ENCODE measurements around the gene ANKRD24. TPM values are rescaled to one million over a fixed set of nuclear protein-coding genes. Genes with fewer than 3 reads are reported as not detected.
"Not testable (repeated sequence)": the region's sequence is repeated elsewhere in the genome, so short reads cannot be mapped to it uniquely, and the experiment has no call there.

Gene ANKRD24
- total and polyA plus RNA-seq, 2 experiments from 2014 or later = 1.5 to 3.4 TPM

DNA sequence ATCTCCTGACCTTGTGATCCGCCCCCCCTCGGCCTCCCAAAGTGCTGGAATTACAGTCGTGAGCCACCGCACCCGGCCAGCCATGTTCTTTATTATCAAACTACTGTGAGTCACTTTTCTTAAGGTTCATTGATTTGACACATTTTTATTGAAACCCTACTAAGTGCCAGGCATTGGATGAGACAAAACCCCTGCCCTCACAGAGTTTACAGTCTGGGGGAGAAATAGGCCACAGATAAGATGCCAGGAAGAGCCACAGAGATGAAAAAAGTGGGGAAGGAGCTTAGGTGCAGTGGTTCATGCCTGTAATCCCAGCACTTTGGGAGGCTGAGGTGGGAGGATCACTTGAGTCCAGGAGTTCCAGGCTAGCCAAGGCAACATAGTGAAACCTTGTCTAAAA is 44.0 kb upstream of the ANKRD24 start:
- WGBS (ENCODE audit: low lambda C conversion rate, missing lambda C conversion rate) = 79% methylated on average over 5 of the region's 5 CpGs
- H3K4me1 ChIP-seq (ENCODE audit: insufficient read depth) = no peaks in the 10 kb centered on the region
- no peaks in the 10 kb centered on the region for H3K9me3 ChIP-seq (ENCODE audit: low read depth)
- no peaks in the 10 kb centered on the region for H3K36me3 ChIP-seq (replicated peaks; ENCODE audit: insufficient read depth, low read depth)
- H3K4me3 ChIP-seq = no peak overlapping the region
- H3K4me2 ChIP-seq = no peak overlapping the region
- no peaks in the 10 kb centered on the region for H3K79me2 ChIP-seq
- TF ChIP-seq EZH2phosphoT487 (IDR thresholded peaks at IDR 0.05; ENCODE audit: low read depth, severe bottlenecking, unreplicated experiment) = no peak
- TF ChIP-seq, protein P1, sequence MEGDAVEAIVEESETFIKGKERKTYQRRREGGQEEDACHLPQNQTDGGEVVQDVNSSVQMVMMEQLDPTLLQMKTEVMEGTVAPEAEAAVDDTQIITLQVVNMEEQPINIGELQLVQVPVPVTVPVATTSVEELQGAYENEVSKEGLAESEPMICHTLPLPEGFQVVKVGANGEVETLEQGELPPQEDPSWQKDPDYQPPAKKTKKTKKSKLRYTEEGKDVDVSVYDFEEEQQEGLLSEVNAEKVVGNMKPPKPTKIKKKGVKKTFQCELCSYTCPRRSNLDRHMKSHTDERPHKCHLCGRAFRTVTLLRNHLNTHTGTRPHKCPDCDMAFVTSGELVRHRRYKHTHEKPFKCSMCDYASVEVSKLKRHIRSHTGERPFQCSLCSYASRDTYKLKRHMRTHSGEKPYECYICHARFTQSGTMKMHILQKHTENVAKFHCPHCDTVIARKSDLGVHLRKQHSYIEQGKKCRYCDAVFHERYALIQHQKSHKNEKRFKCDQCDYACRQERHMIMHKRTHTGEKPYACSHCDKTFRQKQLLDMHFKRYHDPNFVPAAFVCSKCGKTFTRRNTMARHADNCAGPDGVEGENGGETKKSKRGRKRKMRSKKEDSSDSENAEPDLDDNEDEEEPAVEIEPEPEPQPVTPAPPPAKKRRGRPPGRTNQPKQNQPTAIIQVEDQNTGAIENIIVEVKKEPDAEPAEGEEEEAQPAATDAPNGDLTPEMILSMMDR (IDR thresholded peaks at IDR 0.05; ENCODE audit: poor library complexity) = no peak
- no peak for TF ChIP-seq EZH2 (IDR thresholded peaks at IDR 0.05; ENCODE audit: borderline replicate concordance)
- H3K27me3 ChIP-seq = no peaks in the 10 kb centered on the region
- no peaks in the 10 kb centered on the region for H4K20me1 ChIP-seq (ENCODE audit: insufficient read depth, poor library complexity, severe bottlenecking)
- no peak overlapping the region for H3K27ac ChIP-seq
- no peak overlapping the region for H2AFZ ChIP-seq
- no peaks in the 10 kb centered on the region for H3K9me2 ChIP-seq (replicated peaks; ENCODE audit: insufficient read depth)
- no peak for DNase-seq (ENCODE audit: low spot score)

DNA sequence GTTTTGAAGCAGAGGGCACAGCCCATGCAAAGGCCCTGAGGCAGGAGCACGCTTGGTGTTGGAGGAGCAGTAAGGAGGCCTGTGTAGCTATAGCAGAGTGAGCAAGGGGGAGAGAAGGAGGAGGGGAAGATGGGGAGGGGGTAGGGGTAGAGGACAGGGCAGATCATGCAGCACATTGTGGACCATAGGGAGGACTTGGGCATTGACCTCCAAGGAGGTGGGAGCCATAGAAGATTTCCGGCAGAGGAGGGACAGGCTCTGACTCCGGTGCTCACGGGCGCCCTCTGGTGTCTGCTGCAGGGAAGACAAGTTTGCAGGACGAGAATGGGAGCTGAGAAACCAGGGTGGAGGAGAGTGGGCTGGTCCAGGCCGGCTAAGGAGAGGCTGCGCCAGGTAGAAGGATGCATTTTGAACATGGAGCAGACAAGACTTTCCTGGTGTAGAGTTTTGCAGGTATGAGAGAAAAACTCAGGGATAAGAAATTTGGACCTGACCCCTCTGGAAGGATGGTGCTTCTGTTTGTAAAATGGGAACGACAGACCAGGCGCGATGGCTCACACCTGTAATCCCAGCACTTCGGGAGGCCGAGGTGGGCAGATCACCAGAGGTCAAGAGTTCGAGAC is 42.8 kb upstream of the ANKRD24 start:
- no peak overlapping the region for H3K27ac ChIP-seq
- H3K9me3 ChIP-seq (ENCODE audit: low read depth) = no peaks in the 10 kb centered on the region
- no peaks in the 10 kb centered on the region for H4K20me1 ChIP-seq (ENCODE audit: insufficient read depth, poor library complexity, severe bottlenecking)
- WGBS (ENCODE audit: low lambda C conversion rate, missing lambda C conversion rate) = 40% methylated on average over 14 of the region's 14 CpGs
- TF ChIP-seq EZH2 (IDR thresholded peaks at IDR 0.05; ENCODE audit: borderline replicate concordance) = no peak
- TF ChIP-seq, protein P1 (IDR thresholded peaks at IDR 0.05; ENCODE audit: poor library complexity) = peak; percentile 61
- no peak for TF ChIP-seq EZH2phosphoT487 (IDR thresholded peaks at IDR 0.05; ENCODE audit: low read depth, severe bottlenecking, unreplicated experiment)
- peaks cover 2% of the 10 kb centered on the region for H3K4me1 ChIP-seq (ENCODE audit: insufficient read depth)
- no peak overlapping the region for H3K4me3 ChIP-seq
- no peaks in the 10 kb centered on the region for H3K9me2 ChIP-seq (replicated peaks; ENCODE audit: insufficient read depth)
- no peak overlapping the region for H2AFZ ChIP-seq
- no peaks in the 10 kb centered on the region for H3K79me2 ChIP-seq
- DNase-seq (ENCODE audit: low spot score) = peak; percentile 77
- no peaks in the 10 kb centered on the region for H3K27me3 ChIP-seq
- no peaks in the 10 kb centered on the region for H3K36me3 ChIP-seq (replicated peaks; ENCODE audit: insufficient read depth, low read depth)
- peak overlapping the region; percentile 29 for H3K4me2 ChIP-seq

DNA sequence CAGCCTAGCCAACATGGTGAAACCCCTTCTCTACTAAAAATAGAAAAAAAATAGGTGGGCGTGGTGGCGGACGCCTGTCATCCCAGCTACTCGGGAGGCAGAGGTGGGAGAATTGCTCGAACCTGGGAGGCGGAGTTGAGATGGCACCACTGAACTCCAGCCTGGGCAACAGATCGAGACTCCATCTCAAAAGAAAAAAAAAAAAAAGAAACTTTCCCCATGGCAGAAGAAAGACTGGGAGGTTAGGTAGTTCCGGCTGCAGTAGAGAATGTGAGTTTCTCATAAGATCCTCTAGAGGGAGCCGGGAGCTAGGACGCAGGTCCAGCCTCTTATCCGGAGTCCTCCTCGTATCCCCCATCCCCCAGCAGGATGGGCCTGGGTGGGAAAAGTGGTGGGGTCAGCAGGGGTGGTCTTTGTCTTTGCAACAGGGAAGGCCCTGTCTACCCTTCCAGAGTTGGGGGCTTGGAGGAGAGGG is 42.2 kb upstream of the ANKRD24 start:
- no peaks in the 10 kb centered on the region for H3K9me3 ChIP-seq (ENCODE audit: low read depth)
- H4K20me1 ChIP-seq (ENCODE audit: insufficient read depth, poor library complexity, severe bottlenecking) = no peaks in the 10 kb centered on the region
- no peaks in the 10 kb centered on the region for H3K36me3 ChIP-seq (replicated peaks; ENCODE audit: insufficient read depth, low read depth)
- peaks cover 4% of the 10 kb centered on the region for H3K4me1 ChIP-seq (ENCODE audit: insufficient read depth)
- WGBS (ENCODE audit: low lambda C conversion rate, missing lambda C conversion rate) = 29% methylated on average over 12 of the region's 12 CpGs
- peak overlapping the region; percentile 29 for H3K4me2 ChIP-seq
- no peak overlapping the region for H3K4me3 ChIP-seq
- peak; percentile 83 for DNase-seq (ENCODE audit: low spot score)
- no peak overlapping the region for H2AFZ ChIP-seq
- no peak for TF ChIP-seq EZH2 (IDR thresholded peaks at IDR 0.05; ENCODE audit: borderline replicate concordance)
- TF ChIP-seq, protein P1 (IDR thresholded peaks at IDR 0.05; ENCODE audit: poor library complexity) = peak; percentile 65
- H3K27me3 ChIP-seq = no peaks in the 10 kb centered on the region
- H3K9me2 ChIP-seq (replicated peaks; ENCODE audit: insufficient read depth) = no peaks in the 10 kb centered on the region
- no peak overlapping the region for H3K27ac ChIP-seq
- H3K79me2 ChIP-seq = no peaks in the 10 kb centered on the region

DNA sequence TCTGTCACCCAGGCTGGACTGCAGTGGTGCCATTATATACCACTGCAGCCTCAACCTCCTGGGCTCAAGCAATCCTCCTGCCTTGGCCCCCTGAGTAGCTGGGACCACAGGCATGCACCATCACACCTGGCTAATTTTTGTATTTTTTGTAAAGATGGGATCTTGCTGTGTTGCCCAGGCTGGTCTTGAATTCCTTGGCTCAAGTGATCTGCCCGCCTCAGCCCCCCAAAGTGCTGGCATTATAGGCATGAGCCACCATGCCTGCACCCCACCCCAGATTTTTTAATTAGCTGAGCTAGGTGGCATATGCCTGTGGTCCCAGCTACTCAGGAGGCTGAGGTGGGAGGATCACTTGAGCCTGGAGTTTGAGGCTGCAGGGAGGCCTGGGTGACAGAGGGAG is 39.6 kb upstream of the ANKRD24 start:
- not testable (repeated sequence) for H3K36me3 ChIP-seq (replicated peaks; ENCODE audit: insufficient read depth, low read depth); H3K4me3 ChIP-seq; H3K9me3 ChIP-seq (ENCODE audit: low read depth); H4K20me1 ChIP-seq (ENCODE audit: insufficient read depth, poor library complexity, severe bottlenecking); H3K27me3 ChIP-seq; H3K4me2 ChIP-seq; H3K4me1 ChIP-seq (ENCODE audit: insufficient read depth); H3K9me2 ChIP-seq (replicated peaks; ENCODE audit: insufficient read depth); DNase-seq (ENCODE audit: low spot score); H3K79me2 ChIP-seq; H2AFZ ChIP-seq
- peak overlapping the region; percentile 97 for H3K27ac ChIP-seq
- WGBS (ENCODE audit: low lambda C conversion rate, missing lambda C conversion rate) = 88% methylated on average over 1 of the region's 1 CpG

Measured in hepatocyte (in vitro differentiated cells).